GM19463 (cell line): ENCODE results near the gene ARHGAP22.

ENCODE experiments used
- ATAC-seq: cut with Tn5 transposase; IDR thresholded peaks from one replicate; pipeline ENCODE4 v1.9.1; 2021; ENCODE audit warnings: mild to moderate bottlenecking, moderate library complexity; ENCODE audit not compliant: unreplicated experiment

Gene ARHGAP22

GRCh38 chr10:48501226-48501625 is 103.6 kb downstream of the ARHGAP22 start:
- ATAC-seq: no peak

DNA sequence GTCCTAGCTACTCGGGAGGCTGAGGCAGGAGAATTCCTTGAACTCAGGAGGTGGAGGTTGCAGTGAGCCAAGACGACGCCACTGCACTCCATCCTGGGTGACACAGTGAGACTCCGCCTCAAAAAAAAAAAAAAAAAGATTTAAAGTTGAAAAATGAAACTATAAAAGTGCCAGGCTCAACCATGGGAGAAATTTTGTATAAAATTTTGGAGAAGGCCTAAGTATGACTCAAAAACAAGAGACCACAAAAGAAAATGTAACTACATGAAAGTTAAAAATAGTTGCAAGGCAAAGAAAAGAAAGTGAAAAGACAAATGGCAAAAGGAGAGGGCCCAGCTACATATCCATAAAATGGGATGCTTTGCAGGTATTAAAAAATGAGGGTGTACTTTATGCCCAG is 104.1 kb downstream of the ARHGAP22 start:
- no peak for ATAC-seq

DNA sequence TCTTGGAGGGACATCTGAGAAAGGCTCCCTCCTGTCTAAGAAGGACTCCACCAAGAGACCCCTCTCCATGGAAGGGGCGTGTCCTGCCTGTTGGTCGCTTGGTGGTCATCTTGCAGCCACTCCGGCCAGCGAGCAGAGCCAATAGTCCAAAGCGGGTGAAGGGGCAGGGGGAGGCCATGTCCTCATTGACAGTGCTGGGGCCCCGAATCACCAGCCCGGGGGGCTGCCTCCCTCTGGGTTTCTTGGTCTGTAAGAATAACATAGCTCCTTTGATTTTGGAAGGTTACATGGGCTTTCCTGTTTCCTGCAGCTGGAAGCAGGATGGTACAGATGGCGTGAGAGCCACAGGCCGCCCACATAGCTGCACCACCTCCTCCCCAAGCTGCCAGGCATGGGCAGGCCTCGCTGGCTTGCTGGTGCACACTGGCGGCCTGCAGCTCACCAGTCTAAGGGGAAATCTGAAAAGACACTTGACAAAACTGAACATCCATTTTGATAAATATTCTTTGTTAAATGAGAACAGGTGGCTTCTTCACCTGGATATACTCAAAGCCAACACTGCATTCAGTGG is 105.8 kb downstream of the ARHGAP22 start:
- ATAC-seq: no peak

DNA sequence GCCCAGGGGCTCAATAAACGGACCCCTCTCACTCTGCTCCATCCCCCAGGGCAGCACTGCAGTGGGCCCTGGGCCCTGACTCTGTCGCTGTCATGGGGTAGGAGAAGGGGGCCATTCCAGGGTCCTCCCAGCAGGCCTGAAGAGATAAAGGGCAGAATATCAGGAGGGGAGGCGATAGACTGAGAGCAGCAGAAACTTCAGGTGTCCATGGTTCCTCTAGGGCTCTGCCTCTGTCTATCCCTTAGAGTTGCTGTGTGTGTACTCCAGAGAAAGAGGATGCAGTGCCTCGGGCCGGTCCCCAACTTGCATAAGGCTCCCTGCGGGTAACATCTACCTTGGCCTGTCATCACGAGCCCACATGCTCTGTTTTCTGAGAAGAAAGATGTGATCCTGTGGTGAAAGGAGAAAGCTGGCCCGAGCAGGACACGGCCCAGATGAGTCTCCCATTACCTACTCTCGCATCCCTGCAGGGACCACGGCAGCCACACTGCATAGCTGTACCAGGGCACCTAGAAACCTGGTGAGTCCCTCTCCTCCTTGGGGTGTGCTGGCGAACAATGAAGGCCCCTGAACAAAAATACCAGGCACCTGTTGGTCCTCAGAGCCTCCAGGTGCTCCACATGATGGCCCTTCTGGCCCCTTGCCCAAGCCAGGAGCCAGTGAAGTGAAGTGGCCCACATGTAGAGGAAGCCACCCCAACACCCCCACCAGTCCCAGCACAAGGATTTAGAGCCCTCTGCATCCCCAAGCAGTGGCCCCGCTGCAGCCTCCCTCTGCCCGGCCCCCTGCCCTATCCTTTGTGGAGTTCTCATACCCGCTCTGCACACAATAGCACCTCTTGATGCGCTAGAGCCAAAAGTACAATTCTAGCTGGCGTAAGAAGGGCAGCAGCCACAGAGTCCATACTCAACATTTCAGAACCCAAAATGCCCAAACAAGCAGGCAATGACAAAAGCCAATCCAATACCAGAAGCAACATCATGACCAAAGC is 106.8 kb downstream of the ARHGAP22 start:
- ATAC-seq: no peak

GRCh38 chr10:48496831-48497779 is 107.8 kb downstream of the ARHGAP22 start:
- no peak for ATAC-seq

DNA sequence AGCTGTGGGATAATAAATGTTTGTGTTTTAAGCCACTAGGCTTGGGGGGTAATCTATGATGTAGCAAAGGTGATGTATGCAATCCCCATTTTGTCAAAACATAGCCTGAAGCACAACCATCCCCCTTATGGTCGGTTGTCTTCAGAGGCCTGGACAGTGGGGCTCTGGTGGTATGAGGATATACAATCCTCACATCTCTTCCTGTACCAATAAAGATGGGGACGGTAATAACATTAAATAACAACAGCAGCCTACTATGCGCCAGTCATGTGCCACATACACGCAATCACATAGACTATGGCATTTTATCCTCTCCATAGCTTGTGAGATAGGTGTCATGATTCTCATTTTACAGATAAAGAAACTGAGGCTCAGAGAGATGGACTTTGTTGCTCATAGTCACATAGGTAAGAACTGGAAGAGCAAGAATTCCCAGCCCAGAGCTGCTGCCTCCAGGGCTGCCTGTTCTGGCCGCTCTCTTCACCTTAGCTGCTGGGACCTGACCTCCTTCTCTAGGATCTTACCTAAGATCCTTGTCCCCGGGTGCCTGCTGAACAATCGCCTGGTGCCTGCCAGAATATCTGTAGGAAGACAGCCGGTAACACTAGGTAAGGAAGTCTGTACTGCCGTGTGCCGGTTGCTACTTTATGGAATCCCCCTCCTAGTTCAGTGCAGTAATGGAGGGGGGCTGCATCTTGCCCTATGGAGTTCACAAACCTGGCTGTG is 108.6 kb downstream of the ARHGAP22 start:
- ATAC-seq: no peak

- no peak for ATAC-seq
These were observed 109.4 kb downstream of the ARHGAP22 start for GRCh38 chr10:48495282-48496045.

DNA sequence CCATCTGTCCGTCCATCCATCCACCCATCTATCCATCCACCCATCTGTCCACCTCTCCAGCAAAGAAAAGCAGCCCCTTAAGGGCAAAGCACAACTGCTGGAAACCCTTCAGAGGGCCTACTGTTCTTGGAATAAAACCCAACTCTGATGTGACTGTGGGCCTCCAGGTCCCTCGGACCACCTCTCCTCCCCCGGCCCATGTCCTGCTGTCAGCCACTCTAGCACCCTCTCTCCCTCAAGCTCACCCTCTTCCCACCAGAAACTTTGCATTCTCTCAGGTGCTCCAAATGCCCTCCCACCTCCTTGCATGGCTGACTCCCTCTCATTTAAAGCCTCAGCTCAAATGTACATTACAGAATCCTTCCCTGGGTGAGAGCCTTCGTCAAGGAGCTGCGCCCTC is 110.3 kb downstream of the ARHGAP22 start:
- ATAC-seq: no peak

- no peak for ATAC-seq
These were observed 110.8 kb downstream of the ARHGAP22 start for GRCh38 chr10:48494073-48494472.

- ATAC-seq: no peak
These were observed 111.6 kb downstream of the ARHGAP22 start for GRCh38 chr10:48493083-48493871.

- no peak for ATAC-seq
These were observed 112.7 kb downstream of the ARHGAP22 start for GRCh38 chr10:48492201-48492600.

DNA sequence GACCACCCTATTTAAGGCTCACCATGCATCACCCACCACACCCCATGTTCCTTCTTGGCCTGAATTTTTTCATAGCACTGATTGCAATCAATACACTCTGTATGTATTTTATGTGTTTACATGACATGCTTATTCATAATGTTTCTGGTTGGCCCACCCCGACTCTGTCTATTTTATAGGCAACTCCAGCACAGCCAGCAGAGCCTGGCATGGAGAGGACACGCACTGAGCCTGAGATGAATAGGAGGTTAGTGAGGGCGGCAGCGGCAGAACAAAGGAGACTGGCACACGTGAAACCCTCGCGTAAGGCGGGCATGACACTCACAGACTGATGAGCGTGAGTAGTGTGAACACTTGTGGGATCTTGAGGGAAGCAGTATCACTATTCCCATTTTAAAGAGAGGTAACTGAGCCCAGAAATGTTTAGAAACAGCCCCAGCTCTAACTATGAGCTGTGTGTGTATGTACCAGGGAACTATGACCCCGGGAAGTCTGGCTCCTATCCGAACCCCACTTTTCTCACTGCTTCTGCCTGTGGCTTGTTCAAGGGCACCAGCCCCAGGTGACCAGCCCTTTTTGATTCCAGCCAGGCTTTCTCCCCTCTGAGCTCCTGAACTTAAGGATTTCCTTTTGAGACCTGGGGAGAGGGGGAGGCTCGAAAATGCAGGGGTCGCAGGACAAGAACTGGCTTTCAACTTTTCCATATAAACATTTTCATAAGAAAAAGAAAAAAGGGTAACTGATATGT is 113.3 kb downstream of the ARHGAP22 start:
- no peak for ATAC-seq

GRCh38 chr10:48490946-48491345 is 113.9 kb downstream of the ARHGAP22 start:
- no peak for ATAC-seq

- ATAC-seq: no peak
These were observed 114.3 kb downstream of the ARHGAP22 start for GRCh38 chr10:48490571-48490940.

- no peak for ATAC-seq
These were observed 115.8 kb downstream of the ARHGAP22 start for GRCh38 chr10:48489099-48489498.

DNA sequence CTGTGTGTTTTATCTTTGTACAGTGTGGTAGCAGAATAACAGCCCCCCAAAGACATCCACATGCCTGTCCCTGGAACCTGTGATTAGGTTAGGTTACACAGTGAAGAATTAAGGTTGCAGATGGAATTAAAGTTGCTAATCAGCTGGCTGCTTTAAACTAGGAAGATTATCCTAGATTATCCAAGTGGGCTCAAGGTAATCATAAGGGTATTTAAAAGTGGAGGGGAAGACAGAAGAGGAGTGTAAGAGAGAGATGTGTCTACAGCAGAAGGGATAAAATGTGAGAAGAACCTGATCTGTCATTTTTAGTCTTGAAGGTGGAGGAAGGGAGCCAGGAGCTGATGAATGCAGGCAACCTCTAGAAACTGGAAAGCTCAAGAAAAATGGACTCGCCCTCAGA is 117.6 kb downstream of the ARHGAP22 start:
- ATAC-seq: no peak

GRCh38 chr10:48485711-48486110 is 119.2 kb downstream of the ARHGAP22 start:
- no peak for ATAC-seq

GRCh38 chr10:48484911-48485310 is 120.0 kb downstream of the ARHGAP22 start:
- ATAC-seq: no peak
